ENCODE results near the gene RAPGEF6. TPM values are rescaled to one million over a fixed set of nuclear protein-coding genes. Genes with fewer than 3 reads are reported as not detected.
"Not testable (repeated sequence)": the region's sequence is repeated elsewhere in the genome, so short reads cannot be mapped to it uniquely, and the experiment has no call there.

RAPGEF6 gene
- total and polyA plus RNA-seq, 4 experiments from 2014 or later = 18.0 to 121 (median 73.0) TPM

- no peak overlapping the region for H3K27ac ChIP-seq (ENCODE audit: low read depth, low read length)
- H3K4me1 ChIP-seq (ENCODE audit: insufficient read depth, low read length) = peaks cover 60% of the 10 kb centered on the region
- Mint-ChIP-seq H3K36me3 (peaks cover 11 to 25% of the 10 kb centered on the region in 2 donors), H3K4me1 (peaks cover 41 to 67% (median 52%) of the 10 kb centered on the region in 4 donors), H3K27ac (no peak overlapping the region), H3K27me3 (no peaks in the 10 kb centered on the region), H3K4me3 (no peak overlapping the region), H3K9me3 (peaks cover 0 to 2% (median 0%) of the 10 kb centered on the region in 8 donors)
- no peaks in the 10 kb centered on the region for H3K9me3 ChIP-seq (ENCODE audit: control insufficient read depth in 1 of 2, low read length in 2 of 2)
- no peaks in the 10 kb centered on the region for H3K36me3 ChIP-seq (ENCODE audit: insufficient read depth, low read length)
- no peak for DNase-seq
- H3K4me3 ChIP-seq (ENCODE audit: low read length in 2 of 2) = no peak overlapping the region
- ChIA-PET CTCF (ENCODE audit: partially characterized antibody) (no interaction called here), POLR2A (ENCODE audit: partially characterized antibody) (interaction anchor here (1.4 kb wide), 1 partner anchor 13 kb away, joined by 6 read pairs; no protein-coding TSS in a partner anchor)
- intact Hi-C loops (cut with micrococcal nuclease) = no loop called here
- no peaks in the 10 kb centered on the region for H3K27me3 ChIP-seq (ENCODE audit: insufficient read depth, low read length)
These were observed 12.4 kb downstream of the RAPGEF6 start for GRCh38 chr5:131622633-131623032.

- H3K36me3 ChIP-seq (ENCODE audit: insufficient read depth, low read length); H3K27ac Mint-ChIP-seq; H3K4me3 Mint-ChIP-seq; H3K27me3 Mint-ChIP-seq; H3K9me3 Mint-ChIP-seq; CTCF ChIA-PET (ENCODE audit: partially characterized antibody); POLR2A ChIA-PET (ENCODE audit: partially characterized antibody); H3K4me3 ChIP-seq (ENCODE audit: low read length in 2 of 2); H3K9me3 ChIP-seq (ENCODE audit: control insufficient read depth in 1 of 2, low read length in 2 of 2); H3K27ac ChIP-seq (ENCODE audit: low read depth, low read length); intact Hi-C loops (cut with micrococcal nuclease); H3K27me3 ChIP-seq (ENCODE audit: insufficient read depth, low read length); DNase-seq: not testable (repeated sequence)
- H3K4me1 ChIP-seq (ENCODE audit: insufficient read depth, low read length) = peaks cover 54% of the 10 kb centered on the region
- peaks cover 15 to 25% of the 10 kb centered on the region in 2 donors for H3K36me3 Mint-ChIP-seq
- peaks cover 39 to 77% (median 59%) of the 10 kb centered on the region in 4 donors for H3K4me1 Mint-ChIP-seq
These were observed 13.9 kb downstream of the RAPGEF6 start for GRCh38 chr5:131621164-131621563.

- Histone ChIP-seq H3K27ac (ENCODE audit: low read depth, low read length) (no peak overlapping the region), H3K4me3 (ENCODE audit: low read length in 2 of 2) (no peak overlapping the region), H3K4me1 (ENCODE audit: insufficient read depth, low read length) (peaks cover 57% of the 10 kb centered on the region), H3K36me3 (ENCODE audit: insufficient read depth, low read length) (no peaks in the 10 kb centered on the region), H3K9me3 (ENCODE audit: control insufficient read depth in 1 of 2, low read length in 2 of 2) (no peaks in the 10 kb centered on the region), H3K27me3 (ENCODE audit: insufficient read depth, low read length) (no peaks in the 10 kb centered on the region)
- Mint-ChIP-seq H3K27ac (peak overlapping the region in 2 of 7 donors; percentile 36 to 68), H3K4me3 (peak overlapping the region in 6 of 8 donors; percentile 1 to 55 (median 11)), H3K4me1 (peaks cover 42 to 90% (median 65%) of the 10 kb centered on the region in 4 donors), H3K27me3 (no peaks in the 10 kb centered on the region), H3K36me3 (peaks cover 18 to 28% of the 10 kb centered on the region in 2 donors), H3K9me3 (peaks cover 0 to 3% (median 0%) of the 10 kb centered on the region in 8 donors)
- DNase-seq = no peak
- CTCF ChIA-PET (ENCODE audit: partially characterized antibody) = no interaction called here
- intact Hi-C loops (cut with micrococcal nuclease) = no loop called here
- POLR2A ChIA-PET (ENCODE audit: partially characterized antibody) = interaction anchor here (0.8 kb wide), 1 partner anchor 17 kb away, joined by 3 read pairs; no protein-coding TSS in a partner anchor
These were observed 15.9 kb downstream of the RAPGEF6 start for GRCh38 chr5:131619102-131619501.

GRCh38 chr5:131617140-131617822 is 17.7 kb downstream of the RAPGEF6 start:
- no peak overlapping the region for H3K4me3 ChIP-seq (ENCODE audit: low read length in 2 of 2)
- Mint-ChIP-seq H3K36me3 (peaks cover 8 to 29% of the 10 kb centered on the region in 2 donors), H3K27ac (peak overlapping the region in 1 of 7 donors; percentile 27), H3K4me1 (peaks cover 39 to 83% (median 61%) of the 10 kb centered on the region in 4 donors), H3K4me3 (peak overlapping the region in 2 of 8 donors; percentile 5 to 32), H3K9me3 (peaks cover 0 to 3% (median 0%) of the 10 kb centered on the region in 8 donors), H3K27me3 (no peaks in the 10 kb centered on the region)
- peaks cover 53% of the 10 kb centered on the region for H3K4me1 ChIP-seq (ENCODE audit: insufficient read depth, low read length)
- ChIA-PET POLR2A (ENCODE audit: partially characterized antibody) (interaction anchor here (1.3 kb wide), 1 partner anchor 13 kb away, joined by 3 read pairs; no protein-coding TSS in a partner anchor), CTCF (ENCODE audit: partially characterized antibody) (interaction anchor here (1.7 kb wide), 1 partner anchor 28 kb away, joined by 6 read pairs; no protein-coding TSS in a partner anchor)
- no peak for DNase-seq
- intact Hi-C loops (cut with micrococcal nuclease) = no loop called here
- H3K27me3 ChIP-seq (ENCODE audit: insufficient read depth, low read length) = no peaks in the 10 kb centered on the region
- no peaks in the 10 kb centered on the region for H3K9me3 ChIP-seq (ENCODE audit: control insufficient read depth in 1 of 2, low read length in 2 of 2)
- H3K36me3 ChIP-seq (ENCODE audit: insufficient read depth, low read length) = no peaks in the 10 kb centered on the region
- H3K27ac ChIP-seq (ENCODE audit: low read depth, low read length) = no peak overlapping the region

GRCh38 chr5:131615957-131616356 is 19.1 kb downstream of the RAPGEF6 start:
- no peak for DNase-seq
- POLR2A ChIA-PET (ENCODE audit: partially characterized antibody) = interaction anchor here (1.0 to 1.3 kb wide), 4 partner anchors 11 to 20 kb away, joined by 3 to 4 read pairs (median 3); no protein-coding TSS in a partner anchor
- peak overlapping the region in 2 of 8 donors; percentile 1 to 54 for H3K4me3 Mint-ChIP-seq
- no peaks in the 10 kb centered on the region for H3K9me3 ChIP-seq (ENCODE audit: control insufficient read depth in 1 of 2, low read length in 2 of 2)
- H3K27me3 Mint-ChIP-seq = no peaks in the 10 kb centered on the region
- no peaks in the 10 kb centered on the region for H3K36me3 ChIP-seq (ENCODE audit: insufficient read depth, low read length)
- peaks cover 3 to 25% of the 10 kb centered on the region in 2 donors for H3K36me3 Mint-ChIP-seq
- peak overlapping the region in 1 of 7 donors; percentile 57 for H3K27ac Mint-ChIP-seq
- H3K4me1 ChIP-seq (ENCODE audit: insufficient read depth, low read length) = peaks cover 47% of the 10 kb centered on the region
- peaks cover 0 to 3% (median 0%) of the 10 kb centered on the region in 8 donors for H3K9me3 Mint-ChIP-seq
- no peak overlapping the region for H3K27ac ChIP-seq (ENCODE audit: low read depth, low read length)
- peaks cover 39 to 75% (median 57%) of the 10 kb centered on the region in 4 donors for H3K4me1 Mint-ChIP-seq
- intact Hi-C loops (cut with micrococcal nuclease) = no loop called here
- CTCF ChIA-PET (ENCODE audit: partially characterized antibody) = interaction anchor here (0.8 to 1.4 kb wide), 5 partner anchors 8 to 519 kb away, joined by 3 to 7 read pairs (median 3); no protein-coding TSS in a partner anchor
- H3K27me3 ChIP-seq (ENCODE audit: insufficient read depth, low read length) = no peaks in the 10 kb centered on the region
- no peak overlapping the region for H3K4me3 ChIP-seq (ENCODE audit: low read length in 2 of 2)

GRCh38 chr5:131613423-131613822 is 21.6 kb downstream of the RAPGEF6 start:
- intact Hi-C loops (cut with micrococcal nuclease) = no loop called here
- Mint-ChIP-seq H3K4me3 (no peak overlapping the region), H3K4me1 (peaks cover 45 to 77% (median 60%) of the 10 kb centered on the region in 4 donors), H3K36me3 (peaks cover 3 to 28% of the 10 kb centered on the region in 2 donors), H3K9me3 (peaks cover 0 to 3% (median 0%) of the 10 kb centered on the region in 8 donors), H3K27ac (peak overlapping the region in 2 of 7 donors; percentile 31 to 37), H3K27me3 (no peaks in the 10 kb centered on the region)
- Histone ChIP-seq H3K27me3 (ENCODE audit: insufficient read depth, low read length) (no peaks in the 10 kb centered on the region), H3K9me3 (ENCODE audit: control insufficient read depth in 1 of 2, low read length in 2 of 2) (no peaks in the 10 kb centered on the region), H3K36me3 (ENCODE audit: insufficient read depth, low read length) (no peaks in the 10 kb centered on the region), H3K4me1 (ENCODE audit: insufficient read depth, low read length) (peaks cover 46% of the 10 kb centered on the region), H3K27ac (ENCODE audit: low read depth, low read length) (no peak overlapping the region), H3K4me3 (ENCODE audit: low read length in 2 of 2) (no peak overlapping the region)
- DNase-seq = no peak
- POLR2A ChIA-PET (ENCODE audit: partially characterized antibody) = no interaction called here
- CTCF ChIA-PET (ENCODE audit: partially characterized antibody) = interaction anchor here (0.8 to 1.2 kb wide), 2 partner anchors 24 to 448 kb away, joined by 3 to 5 read pairs; no protein-coding TSS in a partner anchor

GRCh38 chr5:131611064-131611381 is 24.0 kb downstream of the RAPGEF6 start:
- Histone ChIP-seq H3K27me3 (ENCODE audit: insufficient read depth, low read length) (no peaks in the 10 kb centered on the region), H3K27ac (ENCODE audit: low read depth, low read length) (no peak overlapping the region), H3K4me3 (ENCODE audit: low read length in 2 of 2) (no peak overlapping the region), H3K36me3 (ENCODE audit: insufficient read depth, low read length) (no peaks in the 10 kb centered on the region), H3K9me3 (ENCODE audit: control insufficient read depth in 1 of 2, low read length in 2 of 2) (no peaks in the 10 kb centered on the region), H3K4me1 (ENCODE audit: insufficient read depth, low read length) (peaks cover 46% of the 10 kb centered on the region)
- ChIA-PET CTCF (ENCODE audit: partially characterized antibody) (interaction anchor here (0.9 to 1.4 kb wide), 2 partner anchors 21 to 397 kb away, joined by 3 to 5 read pairs; no protein-coding TSS in a partner anchor), POLR2A (ENCODE audit: partially characterized antibody) (no interaction called here)
- Mint-ChIP-seq H3K27ac (no peak overlapping the region), H3K36me3 (peaks cover 3 to 23% of the 10 kb centered on the region in 2 donors), H3K4me1 (peaks cover 51 to 78% (median 63%) of the 10 kb centered on the region in 4 donors), H3K9me3 (no peaks in the 10 kb centered on the region), H3K27me3 (no peaks in the 10 kb centered on the region), H3K4me3 (no peak overlapping the region)
- intact Hi-C loops (cut with micrococcal nuclease) = no loop called here
- no peak for DNase-seq
